ENCODE data around the gene GEN1.

DNA sequence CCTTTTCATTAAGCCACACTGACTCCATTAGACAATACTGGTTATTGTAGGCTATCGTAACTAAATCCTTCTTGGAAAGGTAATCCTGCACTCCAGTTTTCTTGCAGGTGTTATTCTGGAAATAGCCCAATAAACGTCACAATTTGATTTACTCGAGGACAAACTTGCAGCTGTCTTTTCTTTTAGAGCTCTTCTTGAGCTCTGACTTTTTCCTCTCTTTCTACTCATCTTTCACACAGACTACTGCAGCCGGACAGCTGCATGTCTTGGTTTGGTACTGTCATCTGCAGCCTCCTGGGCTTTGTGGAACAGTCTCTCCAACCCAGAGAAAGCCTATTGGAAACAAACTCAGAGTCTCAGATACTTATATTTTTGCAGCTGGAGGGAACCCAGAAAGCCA lies 39.4 kb downstream of the GEN1 start:
- TF ChIP-seq CTCF (IDR thresholded peaks at IDR 0.05; ENCODE audit: low read depth, low read length, poor library complexity, severe bottlenecking) (no peak), EZH2phosphoT487 (IDR thresholded peaks at IDR 0.05; ENCODE audit: borderline replicate concordance, low read length) (no peak)

Measured in DOHH2 (cell line).